Natural killer cell (primary cell): Measurements from ENCODE around the gene TSPAN17. TPM values are rescaled to one million over a fixed set of nuclear protein-coding genes. Genes with fewer than 3 reads are reported as not detected.

Source experiments
- ATAC-seq, 3 donors: fragments of 150-1000 bp in 2 of 3; fragments of 200-7000 bp in 1 of 3; cut with Tn5 transposase; 1 replicate in 1 of 3; 2 replicates in 2 of 3; pipeline ENCODE4 v1.10.0; 2021; ENCODE audit warnings: mild to moderate bottlenecking in 2 of 3, moderate library complexity in 2 of 3
- DNase-seq, 2 donors: peaks; one replicate each; pipeline versions ENCODE4 v3.0.0 to v3.0.0-alpha.2; 2013 to 2021; ENCODE audit warnings: mixed read lengths in 1 of 2
- H3K27ac ChIP-seq: one replicate; pipeline ENCODE4 v1.5.1; 2013; ENCODE audit warnings: mild to moderate bottlenecking, low read length
- H3K27me3 ChIP-seq: one replicate; pipeline ENCODE4 v1.6.1; 2013; ENCODE audit warnings: low read length; ENCODE audit not compliant: control insufficient read depth, insufficient read depth
- H3K36me3 ChIP-seq: one replicate; pipeline ENCODE4 v1.6.1; 2013; ENCODE audit warnings: low read length; ENCODE audit not compliant: control insufficient read depth, insufficient read depth
- H3K4me1 ChIP-seq: one replicate; pipeline ENCODE4 v1.6.1; 2013; ENCODE audit warnings: low read length; ENCODE audit not compliant: control insufficient read depth, insufficient read depth
- H3K4me3 ChIP-seq: one replicate; pipeline ENCODE4 v1.5.1; 2013; ENCODE audit warnings: low read length
- H3K9me3 ChIP-seq: one replicate; pipeline ENCODE4 v1.6.1; 2013; ENCODE audit warnings: low read length; ENCODE audit not compliant: control insufficient read depth, insufficient read depth
- H3K27ac Mint-ChIP-seq, 2 donors: one replicate each; pipeline ENCODE4 v1.8.0; 2022; ENCODE audit warnings: mild to moderate bottlenecking in 2 of 2, mixed read lengths in 2 of 2, moderate library complexity in 1 of 2
- H3K27me3 Mint-ChIP-seq, 2 donors: one replicate each; pipeline ENCODE4 v1.8.0; 2022; ENCODE audit warnings: low read depth in 2 of 2, mixed read lengths in 2 of 2
- H3K36me3 Mint-ChIP-seq: one replicate; pipeline ENCODE4 v1.8.0; 2022; ENCODE audit warnings: mixed read lengths
- H3K4me1 Mint-ChIP-seq, 2 donors: one replicate each; pipeline ENCODE4 v1.8.0; 2022; ENCODE audit warnings: mixed read lengths in 2 of 2
- H3K4me3 Mint-ChIP-seq: one replicate; pipeline ENCODE4 v1.8.0; 2022; ENCODE audit warnings: mild to moderate bottlenecking, moderate library complexity, mixed read lengths
- H3K9me3 Mint-ChIP-seq, 2 donors: one replicate each; pipeline ENCODE4 v1.8.0; 2022; ENCODE audit warnings: mixed read lengths in 2 of 2
- CTCF ChIP-seq: fragments of 200-600 bp; IDR thresholded peaks from one replicate; pipeline ENCODE4 v1.8.0; 2022; ENCODE audit warnings: antibody characterized with exemption
- WGBS: methylation state at CpG from one replicate; pipeline ENCODE4 v1.1.7; 2013; ENCODE audit warnings: missing lambda C conversion rate; ENCODE audit not compliant: insufficient coverage; 5-methylcytosine and 5-hydroxymethylcytosine counted together
- intact Hi-C: fragments of 100-400 bp; cut with micrococcal nuclease; formaldehyde crosslinking; loops from one replicate; pipeline ENCODE4 v1.14.2; 2022
- total RNA-seq, 4 donors: library from RNA; stranded (reverse); fragments of 120-200 nt in 1 of 4; gene quantifications; one replicate each; pipeline versions ENCODE4 v1.2.3 to v1.2.4, GENCODE V29; 2013 to 2022

Gene TSPAN17
- total RNA-seq, 3 donors from 2014 or later (not counting 1 experiment from before 2014, with no cell fraction given), result 24.1 to 29.4 (median 24.6) TPM

GRCh38 chr5:176674799-176675198 lies 27.5 kb downstream of the TSPAN17 start:
- peak; percentile 53 to 89 (median 80) for ATAC-seq
- Mint-ChIP-seq H3K36me3 (no peaks in the 10 kb centered on the region), H3K27me3 (peaks cover 39 to 40% of the 10 kb centered on the region in 2 donors)

GRCh38 chr5:176675676-176676360 lies 28.5 kb downstream of the TSPAN17 start:
- Histone ChIP-seq H3K36me3 (no peaks in the 10 kb centered on the region), H3K4me3 (no peak overlapping the region), H3K4me1 (peaks cover 16% of the 10 kb centered on the region), H3K27ac (no peak overlapping the region), H3K9me3 (no peaks in the 10 kb centered on the region), H3K27me3 (peaks cover 30% of the 10 kb centered on the region)
- Mint-ChIP-seq H3K4me1 (peaks cover 14 to 17% of the 10 kb centered on the region in 2 donors), H3K9me3 (no peaks in the 10 kb centered on the region), H3K27me3 (peaks cover 38% of the 10 kb centered on the region in 2 donors), H3K27ac (no peak overlapping the region), H3K36me3 (no peaks in the 10 kb centered on the region), H3K4me3 (no peak overlapping the region)
- DNase-seq, result no peak
- no peak for TF ChIP-seq CTCF
- no peak for ATAC-seq
- intact Hi-C loops, result no loop called here
- 77% methylated on average over 19 of the region's 19 CpGs for WGBS

More at GRCh38 chr5:176674799-176675198, 27.5 kb downstream of the TSPAN17 start:
- peaks cover 14 to 17% of the 10 kb centered on the region in 2 donors for H3K4me1 Mint-ChIP-seq
- H3K27ac Mint-ChIP-seq, result no peak overlapping the region
- Histone ChIP-seq H3K27ac (no peak overlapping the region), H3K9me3 (no peaks in the 10 kb centered on the region), H3K36me3 (no peaks in the 10 kb centered on the region), H3K4me3 (no peak overlapping the region), H3K27me3 (peaks cover 30% of the 10 kb centered on the region), H3K4me1 (peaks cover 16% of the 10 kb centered on the region)
- no peak for TF ChIP-seq CTCF
- no peaks in the 10 kb centered on the region for H3K9me3 Mint-ChIP-seq
- peak overlapping the region; percentile 63 for H3K4me3 Mint-ChIP-seq
- WGBS, result 59% methylated on average over 17 of the region's 17 CpGs
- intact Hi-C loops, result no loop called here
- DNase-seq, result no peak

GRCh38 chr5:176676361-176676824 lies 29.1 kb downstream of the TSPAN17 start:
- no peaks in the 10 kb centered on the region for H3K36me3 Mint-ChIP-seq
- peaks cover 29% of the 10 kb centered on the region for H3K27me3 ChIP-seq
- WGBS, result 57% methylated on average over 10 of the region's 10 CpGs

More at GRCh38 chr5:176676361-176676824, 29.1 kb downstream of the TSPAN17 start:
- intact Hi-C loops, result no loop called here
- DNase-seq (no peak), ATAC-seq (no peak)
- no peak overlapping the region for H3K4me3 ChIP-seq
- H3K9me3 ChIP-seq, result no peaks in the 10 kb centered on the region
- Mint-ChIP-seq H3K9me3 (no peaks in the 10 kb centered on the region), H3K4me3 (no peak overlapping the region), H3K27me3 (peaks cover 35 to 36% of the 10 kb centered on the region in 2 donors), H3K27ac (no peak overlapping the region), H3K4me1 (peaks cover 14 to 17% of the 10 kb centered on the region in 2 donors)
- H3K4me1 ChIP-seq, result peaks cover 16% of the 10 kb centered on the region
- no peaks in the 10 kb centered on the region for H3K36me3 ChIP-seq
- no peak overlapping the region for H3K27ac ChIP-seq
- TF ChIP-seq CTCF, result no peak
